CD4-positive, alpha-beta T cell treated with Interleukin-10 for 1 hour (primary cell): Measurements from ENCODE around the gene SPATA17.
"Not testable (repeated sequence)": the region's sequence is repeated elsewhere in the genome, so short reads cannot be mapped to it uniquely, and the experiment has no call there.

Source experiments
- DNase-seq: peaks from one replicate; pipeline ENCODE4 v3.0.0-alpha.2; 2020

SPATA17 gene

GRCh38 chr1:217630711-217631591 is at the start of gene SPATA17, which contains the start of gene GPATCH2:
TSS of gene SPATA17 (plus strand) at chr1:217631344. CDS start at chr1:217631379, 35 bp downstream.
TSS of gene GPATCH2 (minus strand) at chr1:217631090. CDS start at chr1:217630971, 119 bp downstream.
- DNase-seq: peak; percentile 89

- not testable (repeated sequence) for DNase-seq
Measured at GRCh38 chr1:217584286-217584811, 46.8 kb upstream of the SPATA17 start.

- no peak for DNase-seq
Measured at GRCh38 chr1:217585577-217585976, 45.6 kb upstream of the SPATA17 start.

- no peak for DNase-seq
Measured at GRCh38 chr1:217586586-217586985, 44.6 kb upstream of the SPATA17 start.

- DNase-seq: no peak
Measured at GRCh38 chr1:217590598-217590997, 40.5 kb upstream of the SPATA17 start.

GRCh38 chr1:217599154-217599553 is 32.0 kb upstream of the SPATA17 start:
- DNase-seq: no peak

GRCh38 chr1:217602380-217602779 is 28.8 kb upstream of the SPATA17 start:
- no peak for DNase-seq

GRCh38 chr1:217605390-217605789 is 25.8 kb upstream of the SPATA17 start:
- DNase-seq: no peak

GRCh38 chr1:217614200-217614712 is 16.9 kb upstream of the SPATA17 start:
- DNase-seq: no peak

GRCh38 chr1:217617126-217617525 is 14.0 kb upstream of the SPATA17 start:
- DNase-seq: no peak

- no peak for DNase-seq
Measured at GRCh38 chr1:217620814-217621213, 10.3 kb upstream of the SPATA17 start.

- DNase-seq: no peak
Measured at GRCh38 chr1:217622042-217622441, 9.1 kb upstream of the SPATA17 start.

GRCh38 chr1:217626321-217626720 is 4.8 kb upstream of the SPATA17 start:
- no peak for DNase-seq

GRCh38 chr1:217627431-217627830 is 3.7 kb upstream of the SPATA17 start:
- no peak for DNase-seq

GRCh38 chr1:217642455-217642854 is 11.3 kb downstream of the SPATA17 start:
- DNase-seq: no peak

GRCh38 chr1:217647791-217648190 is 16.6 kb downstream of the SPATA17 start:
- no peak for DNase-seq

- no peak for DNase-seq
Measured at GRCh38 chr1:217650674-217651073, 19.5 kb downstream of the SPATA17 start.

GRCh38 chr1:217660353-217661062 is 29.4 kb downstream of the SPATA17 start:
- no peak for DNase-seq

- no peak for DNase-seq
Measured at GRCh38 chr1:217661407-217661806, 30.3 kb downstream of the SPATA17 start.

- DNase-seq: no peak
Measured at GRCh38 chr1:217668351-217668940, 37.3 kb downstream of the SPATA17 start.

- DNase-seq: no peak
Measured at GRCh38 chr1:217673387-217673786, 42.2 kb downstream of the SPATA17 start.

- no peak for DNase-seq
Measured at GRCh38 chr1:217674028-217674729, 43.0 kb downstream of the SPATA17 start.
